ELR (cell line): ENCODE measurements around the gene ZBTB40.

Experiments
- DNase-seq: peaks from one replicate; pipeline ENCODE4 v3.0.0-alpha.2; 2015; ENCODE audit warnings: low read depth

ZBTB40 gene

GRCh38 chr1:22465671-22466070 is 14.0 kb downstream of the ZBTB40 start:
- no peak for DNase-seq

- DNase-seq, result no peak
Measured at GRCh38 chr1:22470227-22470626, 18.6 kb downstream of the ZBTB40 start.

GRCh38 chr1:22471078-22471477 is 19.4 kb downstream of the ZBTB40 start:
- DNase-seq, result no peak

GRCh38 chr1:22471610-22472009 is 20.0 kb downstream of the ZBTB40 start:
- no peak for DNase-seq

- no peak for DNase-seq
Measured at GRCh38 chr1:22472596-22472995, 20.9 kb downstream of the ZBTB40 start.

GRCh38 chr1:22473952-22474351 is 22.3 kb downstream of the ZBTB40 start:
- DNase-seq, result no peak

GRCh38 chr1:22476566-22476965 is 24.9 kb downstream of the ZBTB40 start:
- DNase-seq, result no peak

- DNase-seq, result no peak
Measured at GRCh38 chr1:22483121-22483520, 31.5 kb downstream of the ZBTB40 start.

- no peak for DNase-seq
Measured at GRCh38 chr1:22484706-22485345, 33.2 kb downstream of the ZBTB40 start.

- DNase-seq, result no peak
Measured at GRCh38 chr1:22485431-22485830, 33.8 kb downstream of the ZBTB40 start.

GRCh38 chr1:22487781-22488180 is 36.1 kb downstream of the ZBTB40 start:
- DNase-seq, result no peak

GRCh38 chr1:22488319-22488718 is 36.7 kb downstream of the ZBTB40 start:
- peak; percentile 2 for DNase-seq

- no peak for DNase-seq
Measured at GRCh38 chr1:22489278-22489677, 37.6 kb downstream of the ZBTB40 start.

GRCh38 chr1:22489823-22490222 is 38.2 kb downstream of the ZBTB40 start:
- no peak for DNase-seq

- DNase-seq, result no peak
Measured at GRCh38 chr1:22490309-22490708, 38.7 kb downstream of the ZBTB40 start.

- no peak for DNase-seq
Measured at GRCh38 chr1:22491995-22492715, 40.5 kb downstream of the ZBTB40 start.

GRCh38 chr1:22494144-22494543 is 42.5 kb downstream of the ZBTB40 start:
- no peak for DNase-seq

- DNase-seq, result no peak
Measured at GRCh38 chr1:22494943-22495579, 43.4 kb downstream of the ZBTB40 start.

GRCh38 chr1:22496536-22497160 is 45.0 kb downstream of the ZBTB40 start:
- DNase-seq, result no peak

- DNase-seq, result no peak
Measured at GRCh38 chr1:22498463-22498862, 46.8 kb downstream of the ZBTB40 start.

GRCh38 chr1:22500058-22500457 is 48.4 kb downstream of the ZBTB40 start:
- peak; percentile 2 for DNase-seq

GRCh38 chr1:22500471-22500870 is 48.8 kb downstream of the ZBTB40 start:
- DNase-seq, result peak; percentile 58

GRCh38 chr1:22502202-22502601 is 50.6 kb downstream of the ZBTB40 start:
- DNase-seq, result no peak
